Measurements from ENCODE around the gene DHPS. TPM values are rescaled to one million over a fixed set of nuclear protein-coding genes. Genes with fewer than 3 reads are reported as not detected.
A peak's percentile ranks its signal among the peaks of the same experiment; 100 is the strongest.

Gene DHPS
- total and polyA plus RNA-seq, 2 of the 13 experiments (the other 11 are each of a cell fraction or from before 2014, with no cell fraction given): 43.3 to 84.3 TPM

DNA sequence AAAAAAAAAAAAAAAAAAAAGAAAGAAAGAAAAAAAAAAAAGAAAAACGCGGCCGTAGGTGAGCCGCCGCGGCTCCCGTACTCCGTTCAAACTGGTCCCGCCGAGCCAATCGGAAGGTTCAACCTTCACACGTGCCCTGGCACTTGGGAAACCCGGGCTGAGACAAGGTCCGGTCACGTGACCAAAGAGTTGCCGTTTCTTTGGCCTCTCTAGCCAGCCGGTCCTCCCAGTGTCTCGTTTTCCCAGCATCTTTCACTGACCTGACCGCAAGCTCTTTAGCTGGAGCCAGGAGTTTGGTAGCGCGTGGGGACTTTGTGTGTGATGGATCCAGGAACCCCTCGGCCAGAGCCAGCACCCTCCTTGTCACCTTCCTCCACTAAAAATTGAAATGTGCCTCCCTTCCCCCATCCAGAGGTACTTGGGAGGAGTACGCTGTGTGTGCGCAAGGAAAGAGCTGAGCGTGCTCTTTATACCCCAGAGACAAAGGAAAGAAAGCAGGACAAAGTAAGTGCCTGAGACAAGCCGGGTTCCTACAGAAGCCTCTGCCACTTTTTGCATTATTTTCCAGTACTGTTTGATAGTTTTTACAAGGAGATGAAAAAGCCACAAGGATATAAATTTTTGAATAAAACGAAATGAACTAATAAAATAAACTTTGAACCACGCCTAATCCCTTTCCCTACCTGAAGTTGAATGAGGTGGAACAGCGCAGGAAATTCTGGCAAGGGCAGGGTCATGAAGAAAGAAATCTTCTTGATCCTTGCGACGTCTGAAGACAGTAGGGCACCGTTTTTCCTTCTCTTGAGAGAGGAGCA is 41.1 kb upstream of the DHPS start (continued):
- TF ChIP-seq, protein P1, sequence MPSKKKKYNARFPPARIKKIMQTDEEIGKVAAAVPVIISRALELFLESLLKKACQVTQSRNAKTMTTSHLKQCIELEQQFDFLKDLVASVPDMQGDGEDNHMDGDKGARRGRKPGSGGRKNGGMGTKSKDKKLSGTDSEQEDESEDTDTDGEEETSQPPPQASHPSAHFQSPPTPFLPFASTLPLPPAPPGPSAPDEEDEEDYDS (CRISPR knock-in tag; IDR thresholded peaks at IDR 0.05): peak; percentile 54
- TF ChIP-seq ZNF614 (CRISPR knock-in tag; IDR thresholded peaks at IDR 0.05; ENCODE audit: borderline replicate concordance) (peak; percentile 32; the same call in 1 of the 2 replicates), ARHGAP35 (CRISPR knock-in tag; IDR thresholded peaks at IDR 0.05; ENCODE audit: borderline replicate concordance) (no peak), HOMEZ (CRISPR knock-in tag; IDR thresholded peaks at IDR 0.05; ENCODE audit: low read depth) (no peak), CCDC6 (CRISPR knock-in tag; IDR thresholded peaks at IDR 0.05) (peak; percentile 19; the same call in 1 of the 2 replicates), TBL1XR1 (IDR thresholded peaks at IDR 0.05; ENCODE audit: borderline replicate concordance, low read length, partially characterized antibody) (peak; percentile 84), POGZ (CRISPR knock-in tag; IDR thresholded peaks at IDR 0.05) (no peak), ZNF567 (CRISPR knock-in tag; IDR thresholded peaks at IDR 0.05; ENCODE audit: borderline replicate concordance) (no peak), NCOA5 (CRISPR knock-in tag; IDR thresholded peaks at IDR 0.05) (no peak), ZNF777 (CRISPR knock-in tag; IDR thresholded peaks at IDR 0.05) (peak; percentile 18), SP4 (CRISPR knock-in tag; IDR thresholded peaks at IDR 0.05) (peak; percentile 29; the same call in 1 of the 2 replicates), MXD4 (CRISPR knock-in tag; IDR thresholded peaks at IDR 0.05) (peak; percentile 89), ZNF841 (CRISPR knock-in tag; IDR thresholded peaks at IDR 0.05; ENCODE audit: borderline replicate concordance) (no peak), FOXM1 (CRISPR knock-in tag; IDR thresholded peaks at IDR 0.05) (no peak), ZNF746 (CRISPR knock-in tag; IDR thresholded peaks at IDR 0.05) (no peak)
- TF ChIP-seq, protein P2, sequence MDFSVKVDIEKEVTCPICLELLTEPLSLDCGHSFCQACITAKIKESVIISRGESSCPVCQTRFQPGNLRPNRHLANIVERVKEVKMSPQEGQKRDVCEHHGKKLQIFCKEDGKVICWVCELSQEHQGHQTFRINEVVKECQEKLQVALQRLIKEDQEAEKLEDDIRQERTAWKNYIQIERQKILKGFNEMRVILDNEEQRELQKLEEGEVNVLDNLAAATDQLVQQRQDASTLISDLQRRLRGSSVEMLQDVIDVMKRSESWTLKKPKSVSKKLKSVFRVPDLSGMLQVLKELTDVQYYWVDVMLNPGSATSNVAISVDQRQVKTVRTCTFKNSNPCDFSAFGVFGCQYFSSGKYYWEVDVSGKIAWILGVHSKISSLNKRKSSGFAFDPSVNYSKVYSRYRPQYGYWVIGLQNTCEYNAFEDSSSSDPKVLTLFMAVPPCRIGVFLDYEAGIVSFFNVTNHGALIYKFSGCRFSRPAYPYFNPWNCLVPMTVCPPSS (IDR thresholded peaks at IDR 0.05): 0 out of 2 replicates have a peak, but pooled peaks have one; percentile 55
- TF ChIP-seq, protein P3, sequence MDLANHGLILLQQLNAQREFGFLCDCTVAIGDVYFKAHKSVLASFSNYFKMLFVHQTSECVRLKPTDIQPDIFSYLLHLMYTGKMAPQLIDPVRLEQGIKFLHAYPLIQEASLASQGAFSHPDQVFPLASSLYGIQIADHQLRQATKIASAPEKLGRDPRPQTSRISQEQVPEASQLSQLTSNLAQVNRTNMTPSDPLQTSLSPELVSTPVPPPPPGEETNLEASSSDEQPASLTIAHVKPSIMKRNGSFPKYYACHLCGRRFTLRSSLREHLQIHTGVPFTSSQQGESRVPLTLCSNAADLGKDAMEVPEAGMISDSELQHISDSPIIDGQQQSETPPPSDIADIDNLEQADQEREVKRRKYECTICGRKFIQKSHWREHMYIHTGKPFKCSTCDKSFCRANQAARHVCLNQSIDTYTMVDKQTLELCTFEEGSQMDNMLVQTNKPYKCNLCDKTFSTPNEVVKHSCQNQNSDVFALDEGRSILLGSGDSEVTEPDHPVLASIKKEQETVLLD (CRISPR knock-in tag; IDR thresholded peaks at IDR 0.05; ENCODE audit: low read depth): no peak
- TF ChIP-seq, protein P4, sequence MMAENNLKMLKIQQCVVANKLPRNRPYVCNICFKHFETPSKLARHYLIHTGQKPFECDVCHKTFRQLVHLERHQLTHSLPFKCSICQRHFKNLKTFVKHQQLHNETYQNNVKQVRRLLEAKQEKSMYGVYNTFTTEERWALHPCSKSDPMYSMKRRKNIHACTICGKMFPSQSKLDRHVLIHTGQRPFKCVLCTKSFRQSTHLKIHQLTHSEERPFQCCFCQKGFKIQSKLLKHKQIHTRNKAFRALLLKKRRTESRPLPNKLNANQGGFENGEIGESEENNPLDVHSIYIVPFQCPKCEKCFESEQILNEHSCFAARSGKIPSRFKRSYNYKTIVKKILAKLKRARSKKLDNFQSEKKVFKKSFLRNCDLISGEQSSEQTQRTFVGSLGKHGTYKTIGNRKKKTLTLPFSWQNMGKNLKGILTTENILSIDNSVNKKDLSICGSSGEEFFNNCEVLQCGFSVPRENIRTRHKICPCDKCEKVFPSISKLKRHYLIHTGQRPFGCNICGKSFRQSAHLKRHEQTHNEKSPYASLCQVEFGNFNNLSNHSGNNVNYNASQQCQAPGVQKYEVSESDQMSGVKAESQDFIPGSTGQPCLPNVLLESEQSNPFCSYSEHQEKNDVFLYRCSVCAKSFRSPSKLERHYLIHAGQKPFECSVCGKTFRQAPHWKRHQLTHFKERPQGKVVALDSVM (CRISPR knock-in tag; IDR thresholded peaks at IDR 0.05): peak; percentile 41; the same call in 1 of the 2 replicates
